ENCODE results near the gene PIN1. TPM values are rescaled to one million over a fixed set of nuclear protein-coding genes. Genes with fewer than 3 reads are reported as not detected.

The PIN1 gene
- total and polyA plus RNA-seq, 10 of the 15 experiments (the other 5 are each of a cell fraction or from before 2014, with no cell fraction given): 2.4 to 209 (median 71.5) TPM

DNA sequence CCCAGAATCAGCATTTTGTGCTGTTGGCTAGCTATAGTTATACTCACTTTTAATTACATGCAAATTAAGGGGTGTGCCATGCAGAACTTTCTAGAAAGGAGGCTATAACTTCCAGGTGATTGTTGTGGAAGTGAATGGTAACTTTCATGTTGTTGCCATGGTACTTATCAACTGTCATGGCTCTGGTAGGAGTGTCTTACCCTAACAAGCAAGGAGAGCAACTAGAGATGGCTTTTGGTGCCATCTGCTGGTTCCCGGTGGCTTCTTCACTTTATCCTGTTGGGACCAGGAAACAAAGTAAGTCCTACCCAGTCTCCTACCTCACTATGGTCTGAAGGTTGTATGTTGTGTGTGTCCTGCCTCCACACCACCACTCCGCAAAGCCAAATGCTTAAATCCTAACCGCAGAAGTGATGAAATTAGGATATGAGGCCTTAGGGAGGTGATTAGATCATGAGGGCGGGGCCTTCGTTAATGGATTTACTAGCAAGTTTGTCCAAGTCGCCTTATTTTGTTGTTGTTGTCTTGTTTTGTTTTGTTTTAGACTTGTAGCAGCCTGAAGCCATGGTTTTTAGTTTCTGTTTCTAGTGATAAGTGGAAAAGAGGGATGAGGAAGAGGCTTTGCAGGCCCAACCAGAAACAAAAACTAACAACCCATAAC lies 38.9 kb upstream of the PIN1 start:
- ATAC-seq: peak; percentile 91
- Histone ChIP-seq H4K20me1 (ENCODE audit: control insufficient read depth, insufficient read depth) (no peaks in the 10 kb centered on the region), H3K36me3 (ENCODE audit: control insufficient read depth in 2 of 2, insufficient read depth in 2 of 2, low read length in 1 of 2) (no peaks in the 10 kb centered on the region), H3K4me1 (ENCODE audit: control insufficient read depth, insufficient read depth, low read length) (no peaks in the 10 kb centered on the region), H3K27me3 (replicated peaks in 1 of 2; ENCODE audit: control insufficient read depth in 2 of 2, insufficient read depth in 2 of 2, low read length in 1 of 2) (no peaks in the 10 kb centered on the region), H3K4me3 (no peak overlapping the region), H3K79me2 (ENCODE audit: control insufficient read depth, insufficient read depth, low read length) (no peaks in the 10 kb centered on the region), H3K9ac (ENCODE audit: control insufficient read depth, insufficient read depth, low read length) (no peak overlapping the region), H3K4me2 (ENCODE audit: control insufficient read depth, insufficient read depth) (no peak overlapping the region), H2AFZ (ENCODE audit: control insufficient read depth, low read depth, low read length) (peak overlapping the region; percentile 77), H3K27ac (ENCODE audit: control insufficient read depth, insufficient read depth) (no peak overlapping the region), H3K9me3 (replicated peaks; ENCODE audit: control insufficient read depth, insufficient read depth, low read length) (no peaks in the 10 kb centered on the region; the same call in 2 of the 3 replicates)
- no TSS peak for BruUV-seq (replicated peaks)
- ChIA-PET RAD21 (ENCODE audit: unreplicated experiment) (interaction anchor here (0.7 to 1.7 kb wide), 7 partner anchors 168 to 591 kb away, joined by 3 to 10 read pairs (median 3); partner anchors contain the start of genes ZNF121 and ZNF561), SMC1A (ENCODE audit: uncharacterized antibody, unreplicated experiment) (interaction anchor here (0.8 to 1.4 kb wide), 7 partner anchors 10 to 589 kb away, joined by 3 to 6 read pairs (median 3); no protein-coding TSS in a partner anchor), POLR2A (interaction anchor here (1.4 kb wide), 1 partner anchor 174 kb away, joined by 4 read pairs; no protein-coding TSS in a partner anchor), CTCF (interaction anchor here (0.7 to 2.5 kb wide), 17 partner anchors 8 to 591 kb away, joined by 3 to 29 read pairs (median 5); partner anchors contain the start of genes ZNF121 and ZNF266)
- WGBS (ENCODE audit: insufficient coverage, insufficient replicate concordance, low lambda C conversion rate, missing lambda C conversion rate): 48% methylated on average over 6 of the region's 6 CpGs
- in situ Hi-C loops (cut with MboI): loop anchor here (5.0 to 10.0 kb wide), 4 partner anchors 209 to 659 kb away; partner anchors contain the start of gene ZNF559
- peak; percentile 92 for FAIRE-seq
- peak; percentile 66 for DNase-seq (ENCODE audit: low read depth, low spot score)
- intact Hi-C loops (cut with micrococcal nuclease; ENCODE audit: unreplicated experiment): loop anchor here (1.0 to 10.0 kb wide), 5 partner anchors 171 to 1141 kb away; no protein-coding TSS in a partner anchor
- no peak for TF ChIP-seq ZZZ3 (IDR thresholded peaks at IDR 0.05; ENCODE audit: control insufficient read depth, insufficient read length, low read depth)
- no peak for TF ChIP-seq SMAD1 (IDR thresholded peaks at IDR 0.05; ENCODE audit: low read depth, partially characterized antibody)
- TF ChIP-seq, protein P1, sequence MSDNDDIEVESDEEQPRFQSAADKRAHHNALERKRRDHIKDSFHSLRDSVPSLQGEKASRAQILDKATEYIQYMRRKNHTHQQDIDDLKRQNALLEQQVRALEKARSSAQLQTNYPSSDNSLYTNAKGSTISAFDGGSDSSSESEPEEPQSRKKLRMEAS (IDR thresholded peaks at IDR 0.05; ENCODE audit: low read depth, low read length): no peak
- no peak for TF ChIP-seq RELA (IDR thresholded peaks at IDR 0.05; ENCODE audit: borderline replicate concordance, partially characterized antibody)
- peak; percentile 93 for TF ChIP-seq YY1 (IDR thresholded peaks at IDR 0.05; ENCODE audit: low read depth, low read length)
- TF ChIP-seq HDGF (IDR thresholded peaks at IDR 0.05): no peak
- no peak for TF ChIP-seq PAX5 (IDR thresholded peaks at IDR 0.05; ENCODE audit: borderline replicate concordance, low read depth, low read length)
- TF ChIP-seq, protein P2, sequence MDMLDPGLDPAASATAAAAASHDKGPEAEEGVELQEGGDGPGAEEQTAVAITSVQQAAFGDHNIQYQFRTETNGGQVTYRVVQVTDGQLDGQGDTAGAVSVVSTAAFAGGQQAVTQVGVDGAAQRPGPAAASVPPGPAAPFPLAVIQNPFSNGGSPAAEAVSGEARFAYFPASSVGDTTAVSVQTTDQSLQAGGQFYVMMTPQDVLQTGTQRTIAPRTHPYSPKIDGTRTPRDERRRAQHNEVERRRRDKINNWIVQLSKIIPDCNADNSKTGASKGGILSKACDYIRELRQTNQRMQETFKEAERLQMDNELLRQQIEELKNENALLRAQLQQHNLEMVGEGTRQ (IDR thresholded peaks at IDR 0.05; ENCODE audit: borderline replicate concordance, low read depth, low read length): no peak
- TF ChIP-seq, protein P3, sequence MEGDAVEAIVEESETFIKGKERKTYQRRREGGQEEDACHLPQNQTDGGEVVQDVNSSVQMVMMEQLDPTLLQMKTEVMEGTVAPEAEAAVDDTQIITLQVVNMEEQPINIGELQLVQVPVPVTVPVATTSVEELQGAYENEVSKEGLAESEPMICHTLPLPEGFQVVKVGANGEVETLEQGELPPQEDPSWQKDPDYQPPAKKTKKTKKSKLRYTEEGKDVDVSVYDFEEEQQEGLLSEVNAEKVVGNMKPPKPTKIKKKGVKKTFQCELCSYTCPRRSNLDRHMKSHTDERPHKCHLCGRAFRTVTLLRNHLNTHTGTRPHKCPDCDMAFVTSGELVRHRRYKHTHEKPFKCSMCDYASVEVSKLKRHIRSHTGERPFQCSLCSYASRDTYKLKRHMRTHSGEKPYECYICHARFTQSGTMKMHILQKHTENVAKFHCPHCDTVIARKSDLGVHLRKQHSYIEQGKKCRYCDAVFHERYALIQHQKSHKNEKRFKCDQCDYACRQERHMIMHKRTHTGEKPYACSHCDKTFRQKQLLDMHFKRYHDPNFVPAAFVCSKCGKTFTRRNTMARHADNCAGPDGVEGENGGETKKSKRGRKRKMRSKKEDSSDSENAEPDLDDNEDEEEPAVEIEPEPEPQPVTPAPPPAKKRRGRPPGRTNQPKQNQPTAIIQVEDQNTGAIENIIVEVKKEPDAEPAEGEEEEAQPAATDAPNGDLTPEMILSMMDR (IDR thresholded peaks at IDR 0.05 in 2 of 3, conservative IDR thresholded peaks at IDR 0.05 in 1 of 3; ENCODE audit: control insufficient read depth in 2 of 3, extremely low read depth in 1 of 3, insufficient read depth in 1 of 3, low read depth in 3 of 3, low read length in 3 of 3): peak; percentile 79 to 94 (median 86)
- TF ChIP-seq BCL11A (IDR thresholded peaks at IDR 0.05; ENCODE audit: low read depth, low read length): no peak
- peak; percentile 90 for TF ChIP-seq RAD21 (IDR thresholded peaks at IDR 0.05; ENCODE audit: insufficient read depth, low read depth, low read length)
- TF ChIP-seq TCF3 (IDR thresholded peaks at IDR 0.05; ENCODE audit: borderline replicate concordance, insufficient read depth, low read depth, low read length): no peak
- TF ChIP-seq, protein P4, sequence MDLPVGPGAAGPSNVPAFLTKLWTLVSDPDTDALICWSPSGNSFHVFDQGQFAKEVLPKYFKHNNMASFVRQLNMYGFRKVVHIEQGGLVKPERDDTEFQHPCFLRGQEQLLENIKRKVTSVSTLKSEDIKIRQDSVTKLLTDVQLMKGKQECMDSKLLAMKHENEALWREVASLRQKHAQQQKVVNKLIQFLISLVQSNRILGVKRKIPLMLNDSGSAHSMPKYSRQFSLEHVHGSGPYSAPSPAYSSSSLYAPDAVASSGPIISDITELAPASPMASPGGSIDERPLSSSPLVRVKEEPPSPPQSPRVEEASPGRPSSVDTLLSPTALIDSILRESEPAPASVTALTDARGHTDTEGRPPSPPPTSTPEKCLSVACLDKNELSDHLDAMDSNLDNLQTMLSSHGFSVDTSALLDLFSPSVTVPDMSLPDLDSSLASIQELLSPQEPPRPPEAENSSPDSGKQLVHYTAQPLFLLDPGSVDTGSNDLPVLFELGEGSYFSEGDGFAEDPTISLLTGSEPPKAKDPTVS (IDR thresholded peaks at IDR 0.05; ENCODE audit: low read depth, low read length): peak; percentile 83
- no peak for TF ChIP-seq NR2F1 (conservative IDR thresholded peaks at IDR 0.05)
- no peak for TF ChIP-seq ZSCAN29 (IDR thresholded peaks at IDR 0.05)
- TF ChIP-seq, protein P5, sequence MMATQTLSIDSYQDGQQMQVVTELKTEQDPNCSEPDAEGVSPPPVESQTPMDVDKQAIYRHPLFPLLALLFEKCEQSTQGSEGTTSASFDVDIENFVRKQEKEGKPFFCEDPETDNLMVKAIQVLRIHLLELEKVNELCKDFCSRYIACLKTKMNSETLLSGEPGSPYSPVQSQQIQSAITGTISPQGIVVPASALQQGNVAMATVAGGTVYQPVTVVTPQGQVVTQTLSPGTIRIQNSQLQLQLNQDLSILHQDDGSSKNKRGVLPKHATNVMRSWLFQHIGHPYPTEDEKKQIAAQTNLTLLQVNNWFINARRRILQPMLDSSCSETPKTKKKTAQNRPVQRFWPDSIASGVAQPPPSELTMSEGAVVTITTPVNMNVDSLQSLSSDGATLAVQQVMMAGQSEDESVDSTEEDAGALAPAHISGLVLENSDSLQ (IDR thresholded peaks at IDR 0.05): peak; percentile 84
- TF ChIP-seq RFX5 (IDR thresholded peaks at IDR 0.05; ENCODE audit: low read depth, low read length): no peak
- TF ChIP-seq SMC3 (IDR thresholded peaks at IDR 0.05; ENCODE audit: borderline replicate concordance, low read length): peak; percentile 96
